Measurements from ENCODE around the gene KRT86. TPM values are rescaled to one million over a fixed set of nuclear protein-coding genes. Genes with fewer than 3 reads are reported as not detected.

Gene KRT86
- 0.54 TPM in 1 of 2 replicates, not detected in the other for total RNA-seq

GRCh38 chr12:52274521-52275120, at the start of gene KRT86:
Gene KRT86 (plus strand): TSS chr12:52274645. CDS start chr12:52301917, 27,272 bp downstream.

GRCh38 chr12:52232674-52233461, 41.6 kb upstream of the KRT86 start, which contains the start of gene KRT7:
Gene KRT7 (plus strand): TSS chr12:52233243. CDS start chr12:52233297, 54 bp downstream.

DNA sequence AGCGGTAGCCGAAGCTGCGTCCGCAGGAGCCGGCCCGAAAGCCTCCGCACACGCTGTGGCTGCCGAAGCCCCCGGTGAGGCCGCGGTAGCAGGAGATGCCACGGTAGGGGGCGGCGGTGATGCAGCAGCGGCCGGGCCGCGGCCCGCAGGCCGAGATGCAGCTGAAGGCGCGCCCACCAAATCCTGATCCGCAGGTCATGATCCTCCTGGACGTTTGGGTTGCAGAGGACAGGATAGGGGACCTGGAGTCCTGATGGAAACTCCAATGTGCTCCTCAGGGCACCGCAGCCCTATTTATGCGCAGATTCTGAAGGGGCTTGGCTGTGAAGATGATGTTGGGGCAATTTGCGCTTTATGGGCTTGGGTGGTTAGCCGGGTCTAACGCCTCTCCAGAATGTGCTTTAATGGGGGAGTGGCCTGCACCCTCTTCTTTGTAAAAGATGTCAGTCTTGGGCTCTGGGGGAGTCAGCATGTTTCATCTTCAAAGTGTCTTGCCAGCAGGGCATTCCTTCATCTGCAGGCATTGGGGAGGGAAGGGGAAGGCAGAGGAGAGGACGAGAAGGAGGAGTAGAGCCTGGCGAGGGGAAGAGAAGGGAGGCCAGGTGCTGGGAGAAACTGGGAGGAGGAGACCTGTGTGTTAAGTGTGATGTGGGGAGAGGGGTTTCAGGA, 17.0 kb downstream of the KRT86 start, which contains the start of gene KRT81:
KRT81 (minus strand) TSS at position 268 of the 669 bp plus-strand sequence; CDS start at position 199, 69 bp downstream.

GRCh38 chr12:52320784-52321400, 46.4 kb downstream of the KRT86 start, which contains the start of gene KRT83:
Gene KRT83 (minus strand): TSS chr12:52321398. CDS start chr12:52321335, 63 bp downstream.

Other genes with a start within 250 kb of the KRT86 start
- gene NR4A1, start 223.2 kb upstream of the KRT86 start, total RNA-seq = 22.0 and 122 TPM in 2 replicates
- gene ATG101, start 204.7 kb upstream of the KRT86 start, total RNA-seq = 85.6 and 98.5 TPM in 2 replicates
- not detected in 2 replicates for gene SMIM41, start 194.9 kb upstream of the KRT86 start, total RNA-seq
- under 0.01 TPM in 1 of 2 replicates, not detected in the other for gene KRT80, start 82.6 kb upstream of the KRT86 start, total RNA-seq
- 85.9 and 90.6 TPM in 2 replicates for gene KRT7, start 41.4 kb upstream of the KRT86 start, total RNA-seq
- gene KRT81, start 16.9 kb downstream of the KRT86 start, total RNA-seq = 0.16 TPM in 1 of 2 replicates, not detected in the other
- gene KRT83, start 46.8 kb downstream of the KRT86 start, total RNA-seq = not detected in 2 replicates
- gene KRT85, start 92.8 kb downstream of the KRT86 start, total RNA-seq = not detected in 2 replicates
- not detected in 2 replicates for gene KRT84, start 111.0 kb downstream of the KRT86 start, total RNA-seq
- gene KRT82, start 131.7 kb downstream of the KRT86 start, total RNA-seq = not detected in 2 replicates
- not detected in 2 replicates for gene KRT75, start 159.7 kb downstream of the KRT86 start, total RNA-seq
- not detected in 2 replicates for gene KRT6B, start 177.5 kb downstream of the KRT86 start, total RNA-seq
- not detected in 2 replicates for gene KRT6C, start 199.2 kb downstream of the KRT86 start, total RNA-seq
- not detected in 2 replicates for gene KRT6A, start 218.6 kb downstream of the KRT86 start, total RNA-seq
- gene KRT5, start 245.7 kb downstream of the KRT86 start, total RNA-seq = not detected in 2 replicates

Data from cardiac atrium fibroblast (primary cell).